CD4-positive, CD25-positive, alpha-beta regulatory T cell (primary cell): Measurements from ENCODE around the gene TF. TPM values are rescaled to one million over a fixed set of nuclear protein-coding genes. Genes with fewer than 3 reads are reported as not detected.
"Not testable (repeated sequence)": the region's sequence is repeated elsewhere in the genome, so short reads cannot be mapped to it uniquely, and the experiment has no call there.

Source experiments
- ATAC-seq, 2 donors: fragments of 150-1000 bp; cut with Tn5 transposase; one replicate each; pipeline ENCODE4 v1.10.0; 2021; ENCODE audit warnings: low read depth in 2 of 2, moderate number of reproducible peaks in 2 of 2, moderate library complexity in 1 of 2
- DNase-seq, 3 donors: peaks; one replicate each; pipeline versions ENCODE4 v3.0.0 to v3.0.0-alpha.2; 2012 to 2022; ENCODE audit warnings: mixed read lengths in 1 of 3
- H3K27ac ChIP-seq: one replicate; pipeline ENCODE4 v1.7.0; 2013; ENCODE audit warnings: mild to moderate bottlenecking, low read length; ENCODE audit not compliant: insufficient read depth, poor library complexity, severe bottlenecking
- H3K27me3 ChIP-seq: one replicate; pipeline ENCODE4 v1.7.0; 2013; ENCODE audit warnings: low read length; ENCODE audit not compliant: control insufficient read depth, insufficient read depth
- H3K36me3 ChIP-seq: one replicate; pipeline ENCODE4 v1.7.0; 2013; ENCODE audit warnings: mild to moderate bottlenecking, low read length, moderate library complexity; ENCODE audit not compliant: control insufficient read depth, insufficient read depth
- H3K4me1 ChIP-seq: 2 replicates; pipeline ENCODE4 v1.7.0; 2013; ENCODE audit warnings: mild to moderate bottlenecking, low read length; ENCODE audit not compliant: insufficient read depth, control insufficient read depth, poor library complexity, severe bottlenecking
- H3K4me3 ChIP-seq: one replicate; pipeline ENCODE4 v1.7.0; 2013; ENCODE audit warnings: low read depth, mild to moderate bottlenecking, low read length, moderate library complexity
- H3K9me3 ChIP-seq, 2 experiments: 1 replicate in 1 of 2; 2 replicates in 1 of 2; pipeline ENCODE4 v1.7.0; 2013; ENCODE audit warnings: low read length in 2 of 2, mild to moderate bottlenecking in 1 of 2, moderate library complexity in 1 of 2; ENCODE audit not compliant: control insufficient read depth in 2 of 2
- H3K27ac Mint-ChIP-seq, 3 donors: one replicate each; pipeline ENCODE4 v1.8.0; 2020 to 2022; ENCODE audit warnings: mild to moderate bottlenecking in 3 of 3, mixed read lengths in 3 of 3, moderate library complexity in 2 of 3
- H3K27me3 Mint-ChIP-seq: one replicate; pipeline ENCODE4 v1.8.0; 2022; ENCODE audit warnings: mild to moderate bottlenecking, mixed read lengths
- H3K36me3 Mint-ChIP-seq: one replicate; pipeline ENCODE4 v1.8.0; 2020; ENCODE audit warnings: mixed read lengths
- H3K4me1 Mint-ChIP-seq, 4 donors: one replicate each; pipeline ENCODE4 v1.8.0; 2020 to 2022; ENCODE audit warnings: mixed read lengths in 4 of 4, mild to moderate bottlenecking in 1 of 4
- H3K4me3 Mint-ChIP-seq, 4 donors: one replicate each; pipeline ENCODE4 v1.8.0; 2020 to 2022; ENCODE audit warnings: mild to moderate bottlenecking in 4 of 4, mixed read lengths in 4 of 4, moderate library complexity in 3 of 4
- H3K9me3 Mint-ChIP-seq, 7 donors: one replicate each; pipeline ENCODE4 v1.8.0; 2020 to 2022; ENCODE audit warnings: mixed read lengths in 7 of 7, mild to moderate bottlenecking in 3 of 7, moderate library complexity in 2 of 7
- polyA plus RNA-seq, 4 donors: library from polyadenylated mRNA; unstranded; fragments of 300-500 nt; fragmentation: Illumina TruSeq; gene quantifications; one replicate each; pipeline ENCODE4 v1.2.3, GENCODE V29; 2021
- total RNA-seq: library from RNA; stranded (reverse); gene quantifications from one replicate; pipeline ENCODE4 v1.2.3, GENCODE V29; 2022

Gene TF
- total and polyA plus RNA-seq, 5 donors from 2014 or later, result 0.52 TPM; not detected in 4

GRCh38 chr3:133732231-133732630, 14.0 kb upstream of the TF start:
- H3K27ac Mint-ChIP-seq, H3K27me3 ChIP-seq, ATAC-seq, H3K9me3 ChIP-seq, H3K27ac ChIP-seq, H3K36me3 Mint-ChIP-seq, H3K4me1 ChIP-seq, DNase-seq, H3K4me3 ChIP-seq, H3K4me3 Mint-ChIP-seq, H3K36me3 ChIP-seq, H3K4me1 Mint-ChIP-seq: not testable (repeated sequence)
- Mint-ChIP-seq H3K9me3 (peaks cover 0 to 16% (median 6%) of the 10 kb centered on the region in 7 donors), H3K27me3 (peaks cover 24% of the 10 kb centered on the region)

- H3K36me3 Mint-ChIP-seq, result no peaks in the 10 kb centered on the region
- Histone ChIP-seq H3K27me3 (peaks cover 6% of the 10 kb centered on the region), H3K9me3 (peaks cover 0 to 2% of the 10 kb centered on the region in 2 experiments), H3K4me1 (no peaks in the 10 kb centered on the region), H3K36me3 (no peaks in the 10 kb centered on the region), H3K27ac (no peak overlapping the region), H3K4me3 (no peak overlapping the region)
- DNase-seq (no peak), ATAC-seq (no peak)
- no peak overlapping the region for H3K27ac Mint-ChIP-seq
- peaks cover 0 to 12% (median 6%) of the 10 kb centered on the region in 7 donors for H3K9me3 Mint-ChIP-seq
- H3K4me1 Mint-ChIP-seq, result no peaks in the 10 kb centered on the region
- H3K4me3 Mint-ChIP-seq, result no peak overlapping the region
- peaks cover 31% of the 10 kb centered on the region for H3K27me3 Mint-ChIP-seq
Measured at GRCh38 chr3:133733226-133733625, 13.0 kb upstream of the TF start.

DNA sequence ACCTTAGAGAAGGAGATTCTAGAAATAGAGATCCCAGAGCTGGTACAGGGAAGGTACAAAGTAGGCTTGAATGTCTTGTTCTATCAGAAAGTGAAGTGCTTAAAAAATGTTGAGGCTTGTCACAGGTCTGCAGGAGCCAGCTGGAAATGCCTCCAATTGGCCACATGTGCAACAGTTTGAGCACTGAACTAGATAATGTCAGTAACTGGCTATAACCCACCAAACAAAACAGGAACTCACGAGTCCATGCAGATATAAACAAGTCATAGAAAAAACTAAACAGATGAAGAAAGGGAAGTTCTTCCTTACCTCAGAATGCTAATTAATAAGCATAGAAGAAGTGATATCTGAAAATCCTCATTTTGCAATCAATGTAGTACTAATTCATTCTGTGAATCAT, 11.9 kb upstream of the TF start:
- H3K36me3 ChIP-seq, result no peaks in the 10 kb centered on the region
- H3K27me3 Mint-ChIP-seq, result peaks cover 32% of the 10 kb centered on the region
- no peak for DNase-seq
- no peaks in the 10 kb centered on the region for H3K36me3 Mint-ChIP-seq
- ATAC-seq, result no peak
- no peak overlapping the region for H3K4me3 Mint-ChIP-seq
- H3K9me3 ChIP-seq, result peaks cover 0 to 2% of the 10 kb centered on the region in 2 experiments
- no peaks in the 10 kb centered on the region for H3K4me1 Mint-ChIP-seq
- peaks cover 6% of the 10 kb centered on the region for H3K27me3 ChIP-seq
- H3K27ac ChIP-seq, result no peak overlapping the region
- no peaks in the 10 kb centered on the region for H3K4me1 ChIP-seq
- H3K27ac Mint-ChIP-seq, result no peak overlapping the region
- no peak overlapping the region for H3K4me3 ChIP-seq
- H3K9me3 Mint-ChIP-seq, result peaks cover 0 to 14% (median 6%) of the 10 kb centered on the region in 7 donors

DNA sequence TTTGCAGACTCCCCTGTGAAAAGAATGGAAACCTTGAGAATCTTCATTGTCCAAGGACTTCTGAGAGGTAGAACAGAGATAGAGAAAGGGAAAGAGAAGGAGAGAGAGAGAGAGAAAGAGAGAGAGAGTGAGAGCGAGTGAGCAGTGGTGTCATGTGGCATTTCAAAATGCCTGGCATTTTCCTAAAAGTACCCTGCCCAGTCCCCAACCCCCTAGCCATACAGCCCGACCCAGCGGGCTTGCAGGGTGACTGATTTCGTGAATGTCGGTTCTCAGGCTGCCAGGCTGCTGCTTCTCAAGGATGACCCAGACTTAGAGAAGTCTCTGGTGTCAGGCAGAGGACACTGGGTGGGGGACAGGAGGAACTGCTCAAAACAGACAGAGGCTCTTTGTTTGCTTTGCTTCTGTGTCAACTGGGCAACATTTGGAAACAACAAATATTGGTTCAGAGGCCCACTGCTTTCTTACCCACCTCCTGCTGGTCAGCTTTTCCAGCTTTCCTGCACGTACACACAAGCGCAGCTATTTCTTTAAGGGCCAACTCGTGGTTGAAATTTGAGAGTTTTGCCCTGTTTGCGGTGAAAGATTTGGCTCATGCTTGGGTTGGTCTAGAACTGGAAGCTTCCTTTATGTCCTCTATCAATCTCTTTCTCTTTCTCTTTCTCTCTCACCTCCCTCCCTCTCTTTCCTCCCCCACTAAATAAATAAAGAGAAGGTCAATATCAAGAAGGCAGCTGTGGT, 3.7 kb upstream of the TF start:
- Mint-ChIP-seq H3K27ac (peak overlapping the region in 1 of 3 donors; percentile 71), H3K27me3 (peaks cover 41% of the 10 kb centered on the region), H3K4me3 (no peak overlapping the region), H3K9me3 (peaks cover 0 to 8% (median 0%) of the 10 kb centered on the region in 7 donors), H3K4me1 (peaks cover 0 to 5% (median 0%) of the 10 kb centered on the region in 4 donors), H3K36me3 (no peaks in the 10 kb centered on the region)
- ATAC-seq, result no peak
- Histone ChIP-seq H3K36me3 (no peaks in the 10 kb centered on the region), H3K27ac (no peak overlapping the region), H3K4me3 (no peak overlapping the region), H3K9me3 (no peaks in the 10 kb centered on the region), H3K27me3 (no peaks in the 10 kb centered on the region), H3K4me1 (no peaks in the 10 kb centered on the region)
- DNase-seq, result no peak

DNA sequence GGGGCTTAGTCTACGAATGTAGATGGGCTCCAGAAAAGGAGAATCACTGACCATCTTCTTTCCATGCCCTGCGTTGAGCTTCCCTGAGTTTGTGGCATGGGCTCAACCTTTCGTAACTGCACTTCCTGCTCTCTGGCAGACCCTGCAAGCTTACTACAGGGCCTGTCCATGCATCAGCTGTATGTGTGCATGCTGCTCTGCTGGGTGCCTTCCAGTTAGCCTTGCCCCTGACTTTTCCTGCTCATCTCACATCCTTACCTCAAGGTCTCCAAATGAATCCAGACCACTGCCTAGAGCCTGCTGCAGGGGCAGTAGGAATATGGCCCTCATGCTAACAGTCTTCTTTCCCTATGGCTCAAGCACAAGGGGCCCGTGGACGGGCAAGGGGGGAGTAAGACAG, 2.0 kb upstream of the TF start:
- H3K4me1 Mint-ChIP-seq, result peaks cover 0 to 5% (median 0%) of the 10 kb centered on the region in 4 donors
- H3K36me3 Mint-ChIP-seq, result no peaks in the 10 kb centered on the region
- no peaks in the 10 kb centered on the region for H3K4me1 ChIP-seq
- no peak overlapping the region for H3K4me3 Mint-ChIP-seq
- H3K27ac ChIP-seq, result no peak overlapping the region
- DNase-seq, result no peak
- no peak overlapping the region for H3K27ac Mint-ChIP-seq
- H3K9me3 ChIP-seq, result no peaks in the 10 kb centered on the region
- H3K27me3 ChIP-seq, result no peaks in the 10 kb centered on the region
- no peak for ATAC-seq
- H3K9me3 Mint-ChIP-seq, result peaks cover 0 to 3% (median 0%) of the 10 kb centered on the region in 7 donors
- H3K4me3 ChIP-seq, result no peak overlapping the region
- H3K27me3 Mint-ChIP-seq, result peaks cover 33% of the 10 kb centered on the region
- H3K36me3 ChIP-seq, result no peaks in the 10 kb centered on the region

- peaks cover 0 to 1% (median 0%) of the 10 kb centered on the region in 7 donors for H3K9me3 Mint-ChIP-seq
- Histone ChIP-seq H3K27ac (no peak overlapping the region), H3K9me3 (no peaks in the 10 kb centered on the region), H3K27me3 (no peaks in the 10 kb centered on the region), H3K36me3 (no peaks in the 10 kb centered on the region), H3K4me3 (no peak overlapping the region), H3K4me1 (no peaks in the 10 kb centered on the region)
- peaks cover 0 to 5% (median 0%) of the 10 kb centered on the region in 4 donors for H3K4me1 Mint-ChIP-seq
- H3K4me3 Mint-ChIP-seq, result no peak overlapping the region
- H3K27me3 Mint-ChIP-seq, result peaks cover 33% of the 10 kb centered on the region
- no peaks in the 10 kb centered on the region for H3K36me3 Mint-ChIP-seq
- no peak overlapping the region for H3K27ac Mint-ChIP-seq
- DNase-seq (no peak), ATAC-seq (no peak)
Measured at GRCh38 chr3:133745108-133745507, 1.1 kb upstream of the TF start.

- H3K4me3 ChIP-seq, result no peak overlapping the region
- no peaks in the 10 kb centered on the region for H3K27me3 ChIP-seq
- no peak for DNase-seq
- Mint-ChIP-seq H3K27ac (no peak overlapping the region), H3K4me3 (peak overlapping the region in 1 of 4 donors; percentile 50), H3K36me3 (no peaks in the 10 kb centered on the region), H3K27me3 (peaks cover 33% of the 10 kb centered on the region), H3K4me1 (peaks cover 0 to 5% (median 0%) of the 10 kb centered on the region in 4 donors), H3K9me3 (peaks cover 0 to 1% (median 0%) of the 10 kb centered on the region in 7 donors)
- H3K36me3 ChIP-seq, result no peaks in the 10 kb centered on the region
- H3K27ac ChIP-seq, result no peak overlapping the region
- H3K4me1 ChIP-seq, result no peaks in the 10 kb centered on the region
- no peak for ATAC-seq
- no peaks in the 10 kb centered on the region for H3K9me3 ChIP-seq
Measured at GRCh38 chr3:133746712-133747066, 496 bp downstream of the TF start.

DNA sequence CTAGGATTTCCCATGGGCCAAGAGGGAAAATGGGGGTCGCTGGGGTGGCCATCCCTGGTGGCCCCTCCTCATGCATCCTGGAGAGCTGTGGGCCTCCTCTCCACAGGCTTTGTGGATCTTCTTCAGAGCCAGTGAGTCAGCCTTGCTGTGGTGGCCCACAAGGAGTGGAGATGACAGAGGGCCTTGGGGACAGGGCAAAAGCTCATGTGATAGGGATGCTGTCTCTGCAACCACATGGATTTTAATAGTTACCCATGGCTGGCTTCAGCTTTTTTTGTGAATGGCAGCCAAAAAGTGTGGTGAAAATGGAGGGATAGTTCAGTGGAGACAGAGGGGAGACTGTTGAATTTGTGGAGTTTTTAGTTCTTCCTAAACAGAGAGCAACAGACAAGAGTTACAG, 1.2 kb downstream of the TF start:
- no peaks in the 10 kb centered on the region for H3K4me1 ChIP-seq
- DNase-seq, result no peak
- no peak overlapping the region for H3K27ac ChIP-seq
- no peak for ATAC-seq
- H3K27me3 ChIP-seq, result no peaks in the 10 kb centered on the region
- Mint-ChIP-seq H3K27me3 (peaks cover 27% of the 10 kb centered on the region), H3K27ac (no peak overlapping the region), H3K4me3 (no peak overlapping the region), H3K36me3 (no peaks in the 10 kb centered on the region), H3K4me1 (peaks cover 0 to 5% (median 0%) of the 10 kb centered on the region in 4 donors), H3K9me3 (peaks cover 0 to 1% (median 0%) of the 10 kb centered on the region in 7 donors)
- H3K4me3 ChIP-seq, result no peak overlapping the region
- no peaks in the 10 kb centered on the region for H3K36me3 ChIP-seq
- no peaks in the 10 kb centered on the region for H3K9me3 ChIP-seq
